GM19025 (cell line): ENCODE measurements around the gene TRPM8.

Source experiments
- ATAC-seq: cut with Tn5 transposase; IDR thresholded peaks from one replicate; pipeline ENCODE4 v1.9.1; 2021; ENCODE audit warnings: mild to moderate bottlenecking, low read depth, moderate library complexity; ENCODE audit not compliant: unreplicated experiment

Gene TRPM8

DNA sequence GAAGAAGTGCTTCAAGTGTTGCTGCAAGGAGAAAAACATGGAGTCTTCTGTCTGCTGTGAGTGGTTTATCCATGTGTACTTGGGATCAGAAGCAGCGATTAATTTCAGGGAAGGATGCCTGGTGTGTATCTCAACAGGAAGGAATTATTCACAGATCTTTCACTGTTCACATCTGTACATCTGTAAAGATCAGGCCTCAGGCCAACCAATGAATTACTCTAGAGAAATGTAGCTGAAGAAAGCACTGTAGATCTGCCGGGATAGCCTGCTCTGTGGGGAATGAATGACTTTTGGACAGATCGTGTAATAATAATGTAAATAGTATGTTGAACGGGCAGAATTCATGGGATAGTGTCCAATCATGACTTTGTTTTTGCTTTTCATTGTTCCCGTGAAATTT is 79.3 kb downstream of the TRPM8 start:
- ATAC-seq = no peak

DNA sequence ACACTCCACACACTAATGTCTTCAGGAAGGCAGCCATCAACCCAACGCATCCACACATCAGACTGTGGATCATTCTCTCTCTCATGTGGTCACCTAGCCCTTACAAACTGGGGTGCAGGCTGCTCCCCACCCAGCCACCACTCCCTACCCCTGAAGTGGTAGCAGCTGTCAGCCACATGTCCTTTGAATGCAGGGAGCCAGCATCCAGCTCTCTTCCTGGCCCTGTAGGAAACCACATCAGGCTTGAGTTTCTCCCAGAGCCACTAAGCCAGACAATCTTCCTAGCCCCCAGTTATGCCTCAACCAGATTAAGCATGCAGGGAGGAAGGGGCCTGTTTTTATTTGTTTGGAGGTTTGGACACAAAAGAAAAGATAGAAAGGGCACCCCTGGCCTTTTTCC is 80.5 kb downstream of the TRPM8 start:
- ATAC-seq = no peak

DNA sequence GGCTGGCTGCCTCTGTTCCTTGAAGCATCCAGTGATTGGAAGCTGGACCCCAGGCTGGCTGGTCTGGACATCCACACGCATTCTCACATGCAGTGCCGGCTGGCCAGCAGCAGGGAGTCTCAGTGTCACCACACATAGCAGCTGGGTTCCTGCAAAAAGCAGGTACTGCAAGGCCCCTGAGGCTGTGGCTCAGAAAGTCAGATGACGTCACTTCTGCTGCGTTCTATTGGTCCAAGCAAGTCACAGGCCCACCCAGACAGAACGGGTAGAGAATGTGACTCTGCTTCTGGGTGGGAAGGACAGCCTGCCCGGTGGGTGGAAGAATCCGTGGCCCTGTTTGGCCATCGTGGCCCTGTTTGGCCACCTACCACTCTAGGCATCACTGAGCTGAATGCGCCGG is 82.0 kb downstream of the TRPM8 start:
- no peak for ATAC-seq

DNA sequence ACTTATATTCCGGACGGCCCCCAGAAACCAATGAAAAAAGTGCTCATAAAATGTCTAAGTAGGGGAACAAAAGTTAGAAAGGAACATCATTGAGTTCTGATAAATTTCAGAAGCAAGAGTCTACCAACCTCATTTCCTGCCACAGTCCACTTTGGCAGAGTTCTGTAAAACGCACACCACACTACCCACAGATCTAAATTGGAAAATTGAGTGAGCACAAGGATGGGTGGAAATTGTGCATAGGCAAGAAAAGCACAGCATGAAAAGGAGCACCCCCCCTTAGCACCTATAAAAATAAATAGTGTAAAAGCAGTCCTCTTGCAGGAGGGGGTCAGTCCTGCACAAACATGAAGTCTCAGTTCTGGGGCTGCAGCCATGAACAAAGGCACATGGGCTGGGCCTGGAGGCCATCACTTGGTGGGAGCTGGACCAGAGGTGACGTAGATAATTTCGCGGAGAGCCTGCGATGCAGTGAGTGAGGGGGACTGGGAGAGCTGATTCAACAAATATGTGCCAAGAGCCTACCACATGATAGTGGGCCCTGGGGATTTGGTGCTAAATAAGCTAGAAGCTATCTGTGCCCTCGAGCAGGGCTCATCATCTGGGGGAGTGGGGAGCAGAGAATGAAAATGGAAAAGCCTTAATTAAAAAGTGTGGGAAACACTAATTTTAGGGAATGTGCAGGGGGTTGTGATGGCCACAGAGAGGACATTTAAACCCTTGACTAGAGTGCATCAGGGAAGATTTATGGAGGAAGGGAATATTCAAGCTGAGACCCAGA is 84.4 kb downstream of the TRPM8 start:
- no peak for ATAC-seq

GRCh38 chr2:234002281-234002680 is 85.1 kb downstream of the TRPM8 start:
- no peak for ATAC-seq

DNA sequence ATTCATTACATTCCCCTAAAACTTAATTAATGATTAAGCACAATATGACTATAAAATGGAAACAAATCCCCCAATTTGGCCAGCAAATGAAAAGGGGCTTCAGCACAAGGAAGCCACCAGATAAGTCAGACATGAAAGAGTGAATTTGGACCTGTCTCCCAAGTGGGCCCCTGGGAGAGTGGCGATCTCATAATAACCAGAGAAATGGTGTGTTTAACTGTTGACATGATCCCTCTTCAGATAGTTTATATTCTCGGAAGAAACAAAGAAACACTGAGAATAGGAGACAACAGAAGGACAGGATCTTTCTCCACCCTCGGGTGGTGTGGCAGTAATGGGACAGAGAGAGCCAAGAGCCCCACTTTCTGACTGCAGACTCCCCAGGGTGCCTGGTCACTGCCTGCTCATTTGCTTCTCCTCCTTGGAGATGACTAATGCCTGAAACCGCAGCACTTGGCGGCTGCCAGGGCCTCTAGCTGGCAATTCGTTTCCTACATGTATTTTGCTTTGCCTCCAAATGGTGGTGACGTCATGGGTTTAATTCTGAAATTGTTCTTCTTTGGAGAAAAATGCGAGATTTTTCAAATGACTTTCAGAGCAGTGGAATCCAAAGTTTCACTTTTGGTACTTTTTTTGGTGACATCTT is 86.9 kb downstream of the TRPM8 start:
- ATAC-seq = no peak

GRCh38 chr2:234005126-234005525 is 88.0 kb downstream of the TRPM8 start:
- no peak for ATAC-seq

GRCh38 chr2:234006501-234006900 is 89.3 kb downstream of the TRPM8 start:
- ATAC-seq = no peak

DNA sequence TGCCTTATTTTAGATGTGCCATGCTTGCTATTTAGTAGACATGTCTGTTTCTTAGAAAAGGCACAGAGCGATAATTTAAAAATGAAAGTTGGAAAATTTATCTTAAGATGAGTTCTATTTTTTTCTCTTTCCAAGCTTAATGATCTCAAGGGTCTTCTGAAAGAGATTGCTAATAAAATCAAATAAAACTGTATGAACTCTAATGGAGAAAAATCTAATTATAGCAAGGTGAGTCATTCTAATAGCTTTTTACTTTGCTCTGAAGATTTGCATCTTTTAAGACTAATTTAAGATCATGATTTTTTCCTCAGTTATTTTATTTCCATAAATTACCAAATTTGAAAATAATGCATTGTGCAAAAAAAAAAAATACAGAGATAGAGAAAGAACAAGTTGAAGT is 97.3 kb downstream of the TRPM8 start:
- no peak for ATAC-seq

- ATAC-seq = no peak
Measured at GRCh38 chr2:234015861-234016260, 98.7 kb downstream of the TRPM8 start.

DNA sequence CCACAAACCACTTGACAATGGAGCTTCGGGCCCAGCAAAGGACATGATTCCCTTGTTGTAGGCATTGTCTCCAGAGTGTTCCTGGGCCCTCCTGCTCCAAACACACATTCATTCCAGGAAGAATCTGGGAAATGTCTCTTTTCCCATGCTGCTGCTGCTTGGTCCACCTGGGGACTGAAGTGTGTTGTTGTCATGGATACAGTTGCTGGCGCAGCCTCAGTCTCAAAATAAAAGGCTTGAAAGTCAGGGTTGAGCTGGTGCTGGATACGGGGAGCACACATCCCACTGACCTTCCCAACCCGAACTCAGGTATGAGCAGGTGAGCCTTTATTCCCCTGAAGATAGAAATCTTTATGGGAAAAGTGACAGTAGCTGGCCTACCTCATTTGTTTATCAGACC is 102.7 kb downstream of the TRPM8 start:
- ATAC-seq = no peak

DNA sequence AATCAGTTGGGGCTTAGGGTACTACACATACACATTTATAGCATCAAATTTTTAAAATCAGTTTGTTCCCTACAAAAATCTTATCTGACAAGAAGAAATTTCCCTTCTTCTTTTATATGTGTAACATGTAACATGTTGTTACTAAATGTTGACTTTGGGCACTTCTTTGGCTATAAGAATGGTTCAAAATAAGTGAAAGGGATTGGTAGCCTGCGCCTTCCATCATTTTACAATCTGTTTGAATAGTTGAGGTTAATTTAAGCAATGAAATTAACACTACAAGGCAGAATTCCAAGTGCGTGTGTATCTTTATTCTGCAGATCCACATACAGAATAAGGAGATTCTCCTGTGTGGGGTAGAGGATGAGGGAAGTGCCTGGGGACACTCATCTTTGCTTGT is 103.2 kb downstream of the TRPM8 start:
- no peak for ATAC-seq

- ATAC-seq = no peak
Measured at GRCh38 chr2:234022424-234022823, 105.3 kb downstream of the TRPM8 start.

DNA sequence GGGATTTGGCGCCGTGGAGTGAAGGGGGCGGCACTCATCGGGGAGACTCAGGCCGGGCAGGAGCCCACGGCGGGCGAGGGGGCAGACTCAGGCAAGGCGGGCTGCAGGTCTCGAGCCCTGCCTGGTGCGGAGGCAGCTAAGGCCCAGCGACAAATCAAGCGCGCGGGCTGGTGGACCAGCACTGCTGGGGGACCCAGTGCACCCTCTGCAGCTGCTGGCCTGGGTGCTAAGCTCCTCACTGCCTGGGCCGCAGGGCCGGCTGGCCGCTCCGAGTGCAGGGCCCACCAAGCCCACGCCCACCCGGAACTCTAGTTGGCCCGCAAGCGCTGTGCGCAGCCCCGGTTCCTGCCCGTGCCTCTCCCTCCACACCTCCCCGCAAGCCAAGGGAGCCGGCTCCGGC is 107.1 kb downstream of the TRPM8 start:
- ATAC-seq = no peak

- no peak for ATAC-seq
Measured at GRCh38 chr2:234025466-234025865, 108.3 kb downstream of the TRPM8 start.

- no peak for ATAC-seq
Measured at GRCh38 chr2:234025891-234026401, 108.8 kb downstream of the TRPM8 start.

- no peak for ATAC-seq
Measured at GRCh38 chr2:234026693-234027254, 109.6 kb downstream of the TRPM8 start.

DNA sequence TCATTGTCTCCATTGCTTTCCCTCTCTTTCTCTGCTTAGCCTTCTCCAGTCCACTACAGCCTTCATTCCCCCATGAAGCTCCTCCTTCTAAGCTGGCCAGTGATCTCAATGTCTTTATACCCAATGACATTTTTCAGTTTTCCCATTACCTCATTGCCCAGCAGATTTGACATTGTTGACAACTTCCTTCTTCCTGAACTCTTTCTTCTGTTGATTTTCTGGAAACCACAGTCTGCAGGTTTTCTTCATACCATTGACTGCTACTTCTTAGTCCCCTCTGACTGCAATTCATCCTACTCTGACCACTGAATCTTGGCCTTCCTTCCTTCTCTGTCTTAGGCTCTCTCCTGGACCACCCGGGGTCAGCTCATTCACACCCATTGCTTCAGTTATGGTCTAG is 110.5 kb downstream of the TRPM8 start:
- no peak for ATAC-seq

- no peak for ATAC-seq
Measured at GRCh38 chr2:234029150-234029733, 112.1 kb downstream of the TRPM8 start.

DNA sequence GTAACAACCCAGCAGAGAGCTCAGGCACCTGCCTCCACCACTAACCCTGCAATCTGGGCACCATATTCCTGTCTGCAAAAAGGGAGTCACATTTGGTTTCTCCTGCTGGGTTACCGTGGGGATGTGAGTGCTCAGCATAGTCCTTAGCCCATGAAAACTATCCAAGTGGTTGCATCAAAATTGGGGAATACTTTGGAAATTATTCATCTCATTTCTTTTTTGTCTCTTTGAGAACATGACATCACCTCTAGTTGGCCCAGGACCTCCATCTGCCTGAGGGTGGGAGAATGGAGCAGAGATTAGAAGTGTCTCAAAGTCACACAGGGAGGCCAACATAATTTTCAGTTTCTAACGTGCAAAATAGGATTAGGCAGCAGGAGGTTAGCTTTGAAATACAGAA is 114.0 kb downstream of the TRPM8 start:
- ATAC-seq = no peak

DNA sequence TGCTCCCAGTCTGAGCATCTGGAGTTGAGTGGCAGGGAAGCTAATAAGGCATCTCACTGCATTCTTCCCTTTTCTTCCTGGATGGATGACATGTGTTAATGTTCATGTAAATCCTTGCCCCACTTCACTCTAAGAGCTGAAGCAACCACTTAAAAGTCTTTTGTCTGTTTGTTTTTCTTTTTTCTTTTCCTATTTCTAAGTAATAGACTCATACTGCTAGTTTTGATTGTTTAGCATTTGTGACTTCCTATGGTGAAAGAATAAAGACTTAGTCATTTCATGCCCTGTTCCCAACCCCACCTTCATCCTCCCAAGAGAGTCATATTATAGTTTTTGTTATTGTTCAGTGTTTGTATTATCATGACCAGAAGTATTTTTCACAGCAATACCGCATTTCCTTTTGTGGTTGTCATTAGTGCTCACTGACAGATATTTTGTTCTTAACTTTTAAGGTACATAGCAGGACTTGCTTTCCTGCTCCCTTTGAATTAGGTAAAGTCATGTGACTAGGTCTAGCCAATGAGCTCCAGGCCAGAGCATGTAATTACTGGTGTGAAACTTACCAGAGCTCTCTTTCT is 115.2 kb downstream of the TRPM8 start:
- no peak for ATAC-seq
